Muscle layer of colon (tissue), 2 donors: ENCODE data around the gene DIAPH1.
"Not testable (repeated sequence)": the region's sequence is repeated elsewhere in the genome, so short reads cannot be mapped to it uniquely, and the experiment has no call there.

Experiments
- H3K27ac ChIP-seq: one replicate; pipeline ENCODE4 v1.7.0; 2013; ENCODE audit warnings: low read depth, mild to moderate bottlenecking, low read length, moderate library complexity
- H3K27me3 ChIP-seq, 2 donors: one replicate each; pipeline ENCODE4 v1.7.0; 2013; ENCODE audit warnings: low read length in 2 of 2, mild to moderate bottlenecking in 2 of 2; ENCODE audit not compliant: insufficient read depth in 2 of 2, control insufficient read depth in 1 of 2
- H3K36me3 ChIP-seq: one replicate; pipeline ENCODE4 v1.7.0; 2013; ENCODE audit warnings: mild to moderate bottlenecking, low read length; ENCODE audit not compliant: insufficient read depth
- H3K4me1 ChIP-seq: one replicate; pipeline ENCODE4 v1.7.0; 2013; ENCODE audit warnings: mild to moderate bottlenecking, low read length; ENCODE audit not compliant: insufficient read depth
- H3K4me3 ChIP-seq, 2 donors: one replicate each; pipeline ENCODE4 v1.7.0; 2013; ENCODE audit warnings: low read length in 2 of 2, low read depth in 1 of 2, mild to moderate bottlenecking in 1 of 2, moderate library complexity in 1 of 2
- H3K9ac ChIP-seq: one replicate; pipeline ENCODE4 v1.7.0; 2013; ENCODE audit warnings: low read length
- H3K9me3 ChIP-seq: one replicate; pipeline ENCODE4 v1.7.0; 2013; ENCODE audit warnings: mild to moderate bottlenecking, low read length
- donor health status: abdominal sarcoma.
- donor health status: Adenocarcinoma of cecum.

The DIAPH1 gene

DNA sequence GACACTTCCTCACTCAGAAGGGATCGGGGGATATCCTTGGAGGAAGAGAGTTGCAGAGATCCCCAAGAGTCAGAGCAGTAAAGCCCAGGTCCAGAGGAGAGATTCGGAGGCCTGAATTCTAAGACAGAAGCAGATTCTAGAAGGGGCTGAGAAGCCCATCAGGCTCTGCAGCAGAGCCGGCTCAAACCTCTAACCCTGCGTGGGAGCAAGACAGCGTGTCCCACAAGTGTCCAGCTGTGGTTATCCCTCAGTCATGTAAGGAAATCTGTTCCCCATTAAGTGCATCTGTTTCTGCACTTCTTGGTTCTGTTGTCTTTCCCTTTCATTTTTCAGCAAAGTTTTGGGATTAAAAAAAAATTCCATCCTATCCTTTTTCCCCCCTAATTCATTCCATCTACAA, 4.8 kb upstream of the DIAPH1 start:
- Histone ChIP-seq H3K9me3 (no peaks in the 10 kb centered on the region), H3K4me3 (no peak overlapping the region), H3K36me3 (peaks cover 68% of the 10 kb centered on the region)

DNA sequence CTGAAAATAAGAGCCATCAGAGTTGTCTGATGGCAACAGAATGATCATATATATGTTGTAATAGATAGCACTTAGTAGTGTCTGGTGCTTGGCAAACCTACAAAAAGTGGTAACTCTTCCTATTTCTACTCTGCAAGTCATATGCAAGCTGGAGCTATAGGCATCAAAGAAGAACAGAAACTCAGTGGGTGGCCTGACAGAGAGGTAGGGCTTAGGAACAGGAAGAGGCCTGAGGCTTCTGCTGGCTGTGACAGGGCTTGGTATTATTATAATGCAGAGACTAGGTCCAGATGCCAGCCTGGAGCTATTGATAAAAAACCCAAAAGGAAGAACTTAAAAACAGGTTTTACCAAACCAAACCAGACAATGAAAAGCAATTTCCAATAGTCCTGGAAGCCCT, 4.4 kb upstream of the DIAPH1 start:
- Histone ChIP-seq H3K36me3 (peaks cover 63% of the 10 kb centered on the region), H3K27ac (no peak overlapping the region), H3K4me3 (no peak overlapping the region), H3K27me3 (no peaks in the 10 kb centered on the region), H3K4me1 (peaks cover under 1% of the 10 kb centered on the region), H3K9ac (no peak overlapping the region), H3K9me3 (no peaks in the 10 kb centered on the region)

More for the DNA sequence above, 4.8 kb upstream of the DIAPH1 start:
- Histone ChIP-seq H3K4me1 (no peaks in the 10 kb centered on the region), H3K27me3 (no peaks in the 10 kb centered on the region), H3K27ac (no peak overlapping the region), H3K9ac (no peak overlapping the region)

DNA sequence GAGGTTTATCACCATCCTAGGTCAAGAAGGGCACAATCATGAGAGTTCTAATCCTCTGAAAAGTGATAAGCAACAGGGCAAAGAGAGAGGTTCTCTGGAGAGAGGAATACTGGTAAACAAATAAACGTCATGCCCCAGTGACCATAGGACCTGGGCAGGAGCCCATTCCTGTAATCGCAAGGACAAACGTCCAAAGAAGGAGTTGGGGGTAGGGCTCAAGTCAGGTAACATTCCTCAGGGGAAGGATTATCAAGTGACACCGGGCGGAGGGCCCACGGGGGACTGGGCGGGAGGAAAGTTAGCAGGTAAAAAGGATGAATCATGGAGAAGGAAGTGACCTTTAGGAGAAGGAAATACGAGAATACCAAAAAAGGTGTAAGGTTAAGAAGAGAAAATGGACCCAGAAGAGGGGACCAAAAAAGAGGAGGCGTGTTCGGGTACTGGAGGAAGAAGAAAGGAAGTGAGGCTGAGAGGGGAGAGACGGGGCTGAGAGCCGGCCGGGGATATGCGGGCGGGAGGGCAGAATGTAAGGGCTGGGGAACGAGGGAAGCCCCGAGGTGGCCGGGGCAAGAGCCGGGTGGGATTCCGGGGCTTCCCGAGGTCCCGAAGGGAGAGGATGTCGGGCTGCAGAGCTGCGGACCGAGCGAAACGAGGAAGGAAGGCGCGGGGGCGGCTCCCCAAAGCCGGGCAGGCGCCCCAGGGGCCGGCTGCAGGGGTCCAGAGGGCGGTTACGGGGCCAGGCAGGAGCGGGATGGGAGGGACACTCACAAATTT, 583 bp downstream of the DIAPH1 start:
- Histone ChIP-seq H3K4me3 (peak overlapping the region; percentile 61 to 80), H3K9me3 (no peaks in the 10 kb centered on the region), H3K36me3 (peaks cover 28% of the 10 kb centered on the region), H3K27me3 (no peaks in the 10 kb centered on the region), H3K27ac (peak overlapping the region; percentile 47), H3K9ac (peak overlapping the region; percentile 24), H3K4me1 (peaks cover 12% of the 10 kb centered on the region)

DNA sequence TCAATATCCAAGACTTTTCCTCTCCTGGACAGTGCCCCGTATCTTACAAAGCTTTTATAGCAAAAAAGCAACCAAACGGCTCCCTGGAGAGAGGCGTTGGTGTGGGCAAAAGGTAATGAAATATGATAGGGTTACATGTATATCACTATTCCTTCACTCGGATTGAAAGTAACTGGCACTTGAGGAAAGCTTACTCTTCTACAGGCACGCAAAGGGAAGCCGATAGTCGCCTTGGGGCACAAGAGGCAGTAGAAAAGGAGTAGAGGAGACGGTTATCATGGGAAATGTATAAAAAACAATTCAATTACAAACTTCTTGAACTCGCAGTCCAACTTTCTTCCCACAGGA, 1.1 kb downstream of the DIAPH1 start:
- H3K9me3 ChIP-seq = no peaks in the 10 kb centered on the region
- H3K36me3 ChIP-seq = peaks cover 25% of the 10 kb centered on the region
- H3K9ac ChIP-seq = peak overlapping the region; percentile 24
- H3K4me3 ChIP-seq = peak overlapping the region; percentile 61 to 80
- H3K4me1 ChIP-seq = peaks cover 12% of the 10 kb centered on the region
- H3K27me3 ChIP-seq = no peaks in the 10 kb centered on the region
- peak overlapping the region; percentile 47 for H3K27ac ChIP-seq

DNA sequence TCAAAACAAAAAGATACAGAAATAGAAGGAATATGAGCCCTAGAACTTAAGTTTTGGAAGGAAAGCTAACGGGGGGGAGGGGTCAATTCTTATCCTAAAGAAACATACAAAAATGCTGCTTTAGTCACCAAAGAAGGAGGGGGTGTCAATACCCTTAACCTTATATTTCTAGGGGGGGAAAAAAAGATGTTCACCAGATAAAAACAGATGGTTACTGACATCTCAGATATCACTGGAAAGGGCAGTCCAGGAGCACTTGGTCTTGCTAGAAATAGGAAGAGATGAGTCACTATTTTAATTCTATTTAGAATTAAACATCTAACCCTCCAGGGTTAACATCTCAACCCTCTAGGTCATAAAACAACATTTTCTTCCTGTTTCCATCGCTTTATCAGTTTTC, 1.7 kb downstream of the DIAPH1 start:
- no peak overlapping the region for H3K4me3 ChIP-seq
- no peaks in the 10 kb centered on the region for H3K27me3 ChIP-seq
- H3K27ac ChIP-seq = peak overlapping the region; percentile 47
- H3K9ac ChIP-seq = no peak overlapping the region
- peaks cover 21% of the 10 kb centered on the region for H3K36me3 ChIP-seq
- H3K4me1 ChIP-seq = peaks cover 12% of the 10 kb centered on the region
- no peaks in the 10 kb centered on the region for H3K9me3 ChIP-seq

DNA sequence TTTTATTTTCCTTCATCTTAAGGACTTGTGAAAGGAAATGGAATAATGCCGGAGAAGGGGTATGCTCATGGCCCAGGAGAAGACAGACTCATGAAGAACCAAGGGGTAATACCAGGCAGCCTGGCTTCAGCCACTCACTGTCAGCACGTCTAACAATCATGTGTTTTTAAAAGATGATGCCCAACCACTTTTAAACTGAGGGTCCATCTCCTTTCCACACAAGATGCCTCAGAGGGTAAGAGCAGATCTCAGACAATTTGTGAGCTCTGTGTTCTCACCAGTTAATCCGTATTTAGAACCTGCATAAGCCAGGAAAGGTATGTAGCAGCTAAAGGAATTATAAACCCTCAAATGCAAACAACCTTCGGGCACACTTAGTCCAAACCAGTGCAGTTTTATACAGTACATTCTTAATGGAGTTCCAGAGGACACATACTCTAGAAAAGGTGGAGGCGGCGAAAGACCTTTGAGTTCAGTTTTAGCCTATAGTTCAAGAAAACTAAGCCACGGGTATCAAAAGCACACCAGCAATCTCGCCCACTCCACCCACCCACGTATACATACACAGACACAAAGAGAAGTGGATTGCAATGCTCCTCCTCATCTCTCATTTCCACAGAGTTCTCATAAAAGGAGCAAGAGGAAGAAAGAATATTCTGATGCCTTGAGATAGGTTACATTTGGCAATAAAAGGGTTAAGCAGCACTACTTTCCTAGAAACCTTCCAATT, 2.6 kb downstream of the DIAPH1 start:
- no peaks in the 10 kb centered on the region for H3K9me3 ChIP-seq
- H3K9ac ChIP-seq = no peak overlapping the region
- H3K4me1 ChIP-seq = peaks cover 12% of the 10 kb centered on the region
- H3K36me3 ChIP-seq = peaks cover 12% of the 10 kb centered on the region
- H3K27me3 ChIP-seq = no peaks in the 10 kb centered on the region
- H3K27ac ChIP-seq = no peak overlapping the region
- no peak overlapping the region for H3K4me3 ChIP-seq

DNA sequence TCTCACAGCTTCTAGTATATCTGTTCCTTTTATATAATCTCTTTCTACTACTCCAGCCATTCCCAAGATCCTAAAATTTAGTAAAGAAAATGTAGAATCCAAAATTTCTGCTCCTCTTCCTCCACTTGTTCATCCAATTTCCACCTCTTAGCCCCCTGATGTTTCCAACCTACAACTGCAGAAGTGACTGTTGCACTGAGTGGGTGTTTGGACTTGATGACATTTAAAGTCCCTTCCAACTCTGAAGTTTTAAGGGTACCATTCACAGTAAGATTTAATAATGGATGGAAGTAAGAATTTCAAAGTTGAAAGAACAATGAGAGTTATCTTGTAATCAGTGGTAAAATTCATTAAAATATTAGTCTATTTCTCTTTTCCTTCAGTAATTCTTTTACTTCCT, 5.5 kb downstream of the DIAPH1 start:
- no peaks in the 10 kb centered on the region for H3K36me3 ChIP-seq
- no peak overlapping the region for H3K9ac ChIP-seq
- H3K4me1 ChIP-seq = peaks cover 12% of the 10 kb centered on the region
- no peak overlapping the region for H3K27ac ChIP-seq
- H3K27me3 ChIP-seq = no peaks in the 10 kb centered on the region
- H3K4me3 ChIP-seq = no peak overlapping the region
- H3K9me3 ChIP-seq = no peaks in the 10 kb centered on the region

DNA sequence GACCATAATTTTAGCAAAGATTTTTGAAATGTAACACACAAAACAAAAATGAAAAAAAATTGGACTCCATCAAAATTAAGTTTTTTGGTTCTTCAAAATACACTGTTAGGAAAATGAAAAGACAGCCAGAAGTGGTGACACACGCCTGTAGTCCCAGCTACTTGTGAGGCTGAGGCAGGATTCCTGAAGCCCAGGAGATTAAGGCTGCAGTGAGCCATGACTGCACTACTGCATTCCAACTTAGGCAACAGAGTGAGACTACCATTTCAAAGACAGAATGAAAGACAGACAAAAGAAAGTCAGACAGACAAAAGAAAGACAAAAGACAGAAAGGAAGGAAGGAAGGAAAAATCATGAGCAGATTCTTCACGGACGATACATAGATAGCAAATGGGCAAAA, 7.5 kb downstream of the DIAPH1 start:
- Histone ChIP-seq H3K4me3 (no peak overlapping the region), H3K9ac (no peak overlapping the region), H3K27ac (no peak overlapping the region), H3K27me3 (no peaks in the 10 kb centered on the region), H3K4me1 (no peaks in the 10 kb centered on the region), H3K9me3 (no peaks in the 10 kb centered on the region), H3K36me3 (no peaks in the 10 kb centered on the region)

DNA sequence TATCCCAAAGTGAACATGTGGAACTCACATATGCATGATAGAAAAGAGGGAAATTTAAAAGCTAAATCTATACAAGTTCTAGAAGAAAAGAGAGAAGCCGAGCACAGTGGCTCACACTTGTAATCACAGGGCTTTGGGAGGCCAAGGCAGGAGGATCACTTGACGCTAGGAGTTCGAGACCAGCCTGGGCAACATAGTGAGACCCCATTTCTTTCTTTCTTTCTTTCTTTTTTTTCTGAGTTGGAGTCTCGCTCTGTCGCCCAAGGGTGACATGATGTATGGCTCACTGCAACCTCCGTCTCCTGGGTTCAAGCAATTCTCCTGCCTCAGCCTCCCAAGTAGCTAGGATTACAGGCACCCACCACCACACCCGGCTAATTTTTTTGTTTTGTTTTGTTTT, 8.9 kb downstream of the DIAPH1 start:
- not testable (repeated sequence) for H3K27ac ChIP-seq, H3K9me3 ChIP-seq, H3K27me3 ChIP-seq, H3K9ac ChIP-seq, H3K4me3 ChIP-seq, H3K36me3 ChIP-seq, H3K4me1 ChIP-seq

DNA sequence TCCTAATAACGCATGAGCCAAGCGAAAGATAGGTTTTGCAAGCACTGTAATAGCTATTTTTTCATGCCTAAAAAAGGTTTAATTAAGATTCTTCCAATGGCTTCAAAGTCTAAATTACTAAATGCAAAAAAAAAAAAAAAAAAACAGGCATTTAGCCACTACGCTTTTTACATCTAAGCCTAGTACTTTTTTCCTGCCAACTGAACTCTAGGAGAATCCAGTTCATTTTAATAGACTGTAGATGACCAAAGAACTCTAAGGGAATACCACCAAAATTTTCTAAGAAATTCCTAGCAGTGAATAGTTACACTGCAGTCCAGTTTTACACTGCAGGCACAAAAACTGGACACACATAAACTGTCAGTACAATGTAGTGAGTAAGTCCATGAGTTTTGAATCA, 9.8 kb downstream of the DIAPH1 start:
- Histone ChIP-seq H3K4me1 (peaks cover under 1% of the 10 kb centered on the region), H3K27me3 (no peaks in the 10 kb centered on the region), H3K9me3 (no peaks in the 10 kb centered on the region), H3K36me3 (no peaks in the 10 kb centered on the region), H3K4me3 (no peak overlapping the region), H3K27ac (no peak overlapping the region), H3K9ac (no peak overlapping the region)

DNA sequence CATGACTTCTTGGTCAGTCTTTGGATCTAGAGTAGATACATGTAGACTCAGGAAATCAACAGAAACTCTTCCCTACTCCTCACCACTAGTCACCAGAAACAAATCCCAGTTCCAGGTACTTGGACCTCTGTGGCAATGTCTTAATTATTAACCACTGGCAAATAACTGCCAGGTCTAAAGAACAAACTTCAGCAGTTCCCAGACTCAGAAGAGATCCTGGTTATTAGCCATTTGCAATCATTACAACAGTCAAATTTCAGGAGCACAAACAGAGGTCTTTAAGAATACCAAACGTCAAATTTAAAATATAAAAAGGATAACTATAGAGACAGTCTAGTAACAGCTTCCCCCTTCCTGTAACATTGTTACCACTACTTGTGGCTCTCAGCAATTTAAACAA, 10.2 kb downstream of the DIAPH1 start:
- H3K4me1 ChIP-seq = peaks cover 5% of the 10 kb centered on the region
- H3K27ac ChIP-seq = no peak overlapping the region
- H3K4me3 ChIP-seq = no peak overlapping the region
- no peaks in the 10 kb centered on the region for H3K27me3 ChIP-seq
- H3K9me3 ChIP-seq = no peaks in the 10 kb centered on the region
- H3K9ac ChIP-seq = no peak overlapping the region
- no peaks in the 10 kb centered on the region for H3K36me3 ChIP-seq

DNA sequence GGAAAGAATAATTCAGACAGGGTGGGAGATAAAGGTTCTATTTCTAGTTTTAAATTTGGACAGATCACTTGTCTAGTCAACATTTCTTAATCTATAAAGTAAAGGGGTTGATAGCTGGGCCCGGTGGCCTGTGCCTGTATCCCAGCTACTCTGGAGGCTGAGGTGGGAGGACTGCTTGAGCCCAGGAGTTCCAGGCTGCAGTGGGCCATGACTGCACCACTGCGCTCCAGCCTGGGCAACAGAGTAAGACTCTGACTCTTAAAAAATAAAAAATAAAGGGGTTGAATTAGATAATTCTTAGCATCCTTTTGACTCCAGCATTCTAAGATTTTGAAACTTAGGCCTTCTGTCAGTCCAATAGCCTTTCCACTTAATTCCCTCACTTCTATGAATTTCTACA, 10.8 kb downstream of the DIAPH1 start:
- Histone ChIP-seq H3K4me3 (no peak overlapping the region), H3K9me3 (no peaks in the 10 kb centered on the region), H3K27ac (no peak overlapping the region), H3K9ac (no peak overlapping the region), H3K27me3 (no peaks in the 10 kb centered on the region), H3K4me1 (peaks cover 6% of the 10 kb centered on the region), H3K36me3 (no peaks in the 10 kb centered on the region)
